SK-N-SH treated with all-trans-retinoic acid at 6 μM for 48 hours (cell line): ENCODE measurements around the gene GGTA1.
"Not testable (repeated sequence)": the region's sequence is repeated elsewhere in the genome, so short reads cannot be mapped to it uniquely, and the experiment has no call there.

Experiments used
- ATAC-seq: fragments of 200-7000 bp; cut with Tn5 transposase; 3 replicates; pipeline ENCODE4 v1.9.1; 2020; ENCODE audit warnings: mild to moderate bottlenecking, moderate library complexity
- ARNTL ChIP-seq: fragments of 450-650 bp; formaldehyde crosslinking; IDR thresholded peaks from 2 replicates; pipeline ENCODE4 v1.5.0; 2020; ENCODE audit warnings: low read depth, mild to moderate bottlenecking, moderate library complexity, borderline replicate concordance
- BACH2 ChIP-seq: fragments of 250-450 bp; sonication (Bioruptor Pico); IDR thresholded peaks from 2 replicates; pipeline ENCODE4 v1.9.0; 2021; ENCODE audit warnings: mild to moderate bottlenecking, borderline replicate concordance
- CSDC2 ChIP-seq: fragments of 250-450 bp; sonication (Bioruptor Pico); IDR thresholded peaks from 2 replicates; pipeline ENCODE4 v1.5.0; 2020; ENCODE audit warnings: mild to moderate bottlenecking, moderate library complexity
- ESRRG ChIP-seq: fragments of 250-450 bp; sonication (Bioruptor Pico); IDR thresholded peaks from 2 replicates; pipeline ENCODE4 v1.6.1; 2021; ENCODE audit warnings: mild to moderate bottlenecking
- GLIS3 ChIP-seq: fragments of 250-450 bp; sonication (Bioruptor Pico); IDR thresholded peaks from 2 replicates; pipeline ENCODE4 v1.5.0; 2020; ENCODE audit warnings: mild to moderate bottlenecking, moderate library complexity
- ISL1 ChIP-seq: fragments of 250-450 bp; sonication (Bioruptor Pico); IDR thresholded peaks from 2 replicates; pipeline ENCODE4 v2.1.2; 2022; ENCODE audit warnings: mild to moderate bottlenecking, moderate library complexity
- OSR1 ChIP-seq: fragments of 250-450 bp; sonication (Bioruptor Pico); IDR thresholded peaks from 2 replicates; pipeline ENCODE4 v1.8.0; 2022; ENCODE audit warnings: moderate library complexity, mild to moderate bottlenecking, inconsistent platforms
- PPARA ChIP-seq: fragments of 250-450 bp; sonication (Bioruptor Pico); IDR thresholded peaks from 2 replicates; pipeline ENCODE4 v1.5.0; 2020; ENCODE audit warnings: mild to moderate bottlenecking, borderline replicate concordance
- RARB ChIP-seq: fragments of 250-450 bp; sonication (Bioruptor Pico); IDR thresholded peaks from 2 replicates; pipeline ENCODE4 v1.8.0; 2021; ENCODE audit warnings: mild to moderate bottlenecking, moderate library complexity
- SNAI2 ChIP-seq: fragments of 250-450 bp; sonication (Bioruptor Pico); IDR thresholded peaks from 2 replicates; pipeline ENCODE4 v1.5.0; 2020; ENCODE audit warnings: mild to moderate bottlenecking, moderate library complexity
- TCF4 ChIP-seq: fragments of 250-450 bp; sonication (Bioruptor Pico); IDR thresholded peaks from 2 replicates; pipeline ENCODE4 v1.8.0; 2021; ENCODE audit warnings: mild to moderate bottlenecking, moderate library complexity, borderline replicate concordance
- TOX ChIP-seq: fragments of 250-450 bp; sonication (Bioruptor Pico); IDR thresholded peaks from 2 replicates; pipeline ENCODE4 v1.8.0; 2021; ENCODE audit warnings: mild to moderate bottlenecking, moderate library complexity, borderline replicate concordance
- ZC3H10 ChIP-seq: fragments of 250-450 bp; sonication (Bioruptor Pico); IDR thresholded peaks from 2 replicates; pipeline ENCODE4 v1.5.1; 2021; ENCODE audit warnings: mild to moderate bottlenecking, moderate library complexity
- ZFP3 ChIP-seq: fragments of 250-450 bp; sonication (Bioruptor Pico); IDR thresholded peaks from 2 replicates; pipeline ENCODE4 v1.5.0; 2020; ENCODE audit warnings: mild to moderate bottlenecking, moderate library complexity
- ZFP30 ChIP-seq: fragments of 450-650 bp; formaldehyde crosslinking; IDR thresholded peaks from 2 replicates; pipeline ENCODE4 v1.5.0; 2022; ENCODE audit warnings: mild to moderate bottlenecking, moderate library complexity
- ZNF565 ChIP-seq: fragments of 450-650 bp; formaldehyde crosslinking; conservative IDR thresholded peaks from 2 replicates; pipeline ENCODE4 v1.5.0; 2020; ENCODE audit warnings: low read depth, mild to moderate bottlenecking, moderate library complexity
- ZNF70 ChIP-seq: fragments of 450-650 bp; formaldehyde crosslinking; IDR thresholded peaks from 2 replicates; pipeline ENCODE4 v1.5.0; 2020; ENCODE audit warnings: mild to moderate bottlenecking, moderate library complexity
- ZNF8 ChIP-seq: fragments of 450-650 bp; formaldehyde crosslinking; IDR thresholded peaks from 2 replicates; pipeline ENCODE4 v1.5.0; 2020; ENCODE audit warnings: mild to moderate bottlenecking, moderate library complexity
- TF ChIP-seq, protein P1 (sequence below): fragments of 250-450 bp; sonication (Bioruptor Pico); IDR thresholded peaks from 2 replicates; pipeline ENCODE4 v1.8.0; 2021; ENCODE audit warnings: low read depth, mild to moderate bottlenecking, moderate library complexity, borderline replicate concordance
- TF ChIP-seq, protein P2 (sequence below): fragments of 250-450 bp; sonication (Bioruptor Pico); IDR thresholded peaks from 2 replicates; pipeline ENCODE4 v1.5.1; 2021; ENCODE audit warnings: mild to moderate bottlenecking, moderate library complexity
- TF ChIP-seq, protein P3 (sequence below): fragments of 250-450 bp; sonication (Bioruptor Pico); IDR thresholded peaks from 2 replicates; pipeline ENCODE4 v1.5.1; 2020; ENCODE audit warnings: low read depth, mild to moderate bottlenecking, moderate library complexity
- TF ChIP-seq, protein P4 (sequence below): fragments of 250-450 bp; sonication (Bioruptor Pico); IDR thresholded peaks from 2 replicates; pipeline ENCODE4 v1.8.0; 2020; ENCODE audit warnings: mild to moderate bottlenecking, moderate library complexity, borderline replicate concordance

The GGTA1 gene

DNA sequence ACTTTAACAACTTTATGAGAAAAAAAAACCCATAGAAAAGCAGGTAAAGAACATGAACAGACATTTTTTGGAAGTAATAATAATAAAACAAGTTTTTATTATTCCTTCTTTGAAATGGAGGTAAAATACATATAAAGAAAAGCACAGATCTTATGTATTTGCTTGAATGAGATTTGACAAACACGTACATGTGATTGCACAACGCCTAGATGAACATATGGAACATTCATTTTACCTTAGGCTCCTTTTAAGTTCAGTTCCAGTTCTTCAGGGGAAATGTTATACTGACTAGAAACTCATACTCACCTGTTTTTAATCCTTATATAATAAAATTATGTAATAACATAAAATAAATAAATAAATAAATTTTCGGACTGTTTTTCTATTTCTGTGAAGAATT lies 61.8 kb downstream of the GGTA1 start:
- ATAC-seq = no peak
- TF ChIP-seq, protein P1, sequence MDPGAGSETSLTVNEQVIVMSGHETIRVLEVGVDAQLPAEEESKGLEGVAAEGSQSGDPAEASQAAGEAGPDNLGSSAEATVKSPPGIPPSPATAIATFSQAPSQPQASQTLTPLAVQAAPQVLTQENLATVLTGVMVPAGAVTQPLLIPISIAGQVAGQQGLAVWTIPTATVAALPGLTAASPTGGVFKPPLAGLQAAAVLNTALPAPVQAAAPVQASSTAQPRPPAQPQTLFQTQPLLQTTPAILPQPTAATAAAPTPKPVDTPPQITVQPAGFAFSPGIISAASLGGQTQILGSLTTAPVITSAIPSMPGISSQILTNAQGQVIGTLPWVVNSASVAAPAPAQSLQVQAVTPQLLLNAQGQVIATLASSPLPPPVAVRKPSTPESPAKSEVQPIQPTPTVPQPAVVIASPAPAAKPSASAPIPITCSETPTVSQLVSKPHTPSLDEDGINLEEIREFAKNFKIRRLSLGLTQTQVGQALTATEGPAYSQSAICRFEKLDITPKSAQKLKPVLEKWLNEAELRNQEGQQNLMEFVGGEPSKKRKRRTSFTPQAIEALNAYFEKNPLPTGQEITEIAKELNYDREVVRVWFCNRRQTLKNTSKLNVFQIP (CRISPR knock-in tag) = no peak
- TF ChIP-seq TOX (CRISPR knock-in tag) (no peak), ZNF565 (no peak), BACH2 (no peak), GLIS3 (CRISPR knock-in tag) (no peak), ZNF70 (CRISPR knock-in tag) (no peak), RARB (CRISPR knock-in tag) (no peak), TCF4 (CRISPR knock-in tag) (no peak), ZC3H10 (CRISPR knock-in tag) (no peak), ZNF8 (no peak), ESRRG (no peak), SNAI2 (CRISPR knock-in tag) (no peak), ZFP30 (CRISPR knock-in tag) (no peak), ZFP3 (CRISPR knock-in tag) (no peak), OSR1 (CRISPR knock-in tag) (no peak), ISL1 (CRISPR knock-in tag) (no peak), ARNTL (CRISPR knock-in tag) (no peak)
- TF ChIP-seq, protein P2, sequence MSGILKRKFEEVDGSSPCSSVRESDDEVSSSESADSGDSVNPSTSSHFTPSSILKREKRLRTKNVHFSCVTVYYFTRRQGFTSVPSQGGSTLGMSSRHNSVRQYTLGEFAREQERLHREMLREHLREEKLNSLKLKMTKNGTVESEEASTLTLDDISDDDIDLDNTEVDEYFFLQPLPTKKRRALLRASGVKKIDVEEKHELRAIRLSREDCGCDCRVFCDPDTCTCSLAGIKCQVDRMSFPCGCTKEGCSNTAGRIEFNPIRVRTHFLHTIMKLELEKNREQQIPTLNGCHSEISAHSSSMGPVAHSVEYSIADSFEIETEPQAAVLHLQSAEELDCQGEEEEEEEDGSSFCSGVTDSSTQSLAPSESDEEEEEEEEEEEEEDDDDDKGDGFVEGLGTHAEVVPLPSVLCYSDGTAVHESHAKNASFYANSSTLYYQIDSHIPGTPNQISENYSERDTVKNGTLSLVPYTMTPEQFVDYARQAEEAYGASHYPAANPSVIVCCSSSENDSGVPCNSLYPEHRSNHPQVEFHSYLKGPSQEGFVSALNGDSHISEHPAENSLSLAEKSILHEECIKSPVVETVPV (CRISPR knock-in tag) = no peak
- TF ChIP-seq, protein P3, sequence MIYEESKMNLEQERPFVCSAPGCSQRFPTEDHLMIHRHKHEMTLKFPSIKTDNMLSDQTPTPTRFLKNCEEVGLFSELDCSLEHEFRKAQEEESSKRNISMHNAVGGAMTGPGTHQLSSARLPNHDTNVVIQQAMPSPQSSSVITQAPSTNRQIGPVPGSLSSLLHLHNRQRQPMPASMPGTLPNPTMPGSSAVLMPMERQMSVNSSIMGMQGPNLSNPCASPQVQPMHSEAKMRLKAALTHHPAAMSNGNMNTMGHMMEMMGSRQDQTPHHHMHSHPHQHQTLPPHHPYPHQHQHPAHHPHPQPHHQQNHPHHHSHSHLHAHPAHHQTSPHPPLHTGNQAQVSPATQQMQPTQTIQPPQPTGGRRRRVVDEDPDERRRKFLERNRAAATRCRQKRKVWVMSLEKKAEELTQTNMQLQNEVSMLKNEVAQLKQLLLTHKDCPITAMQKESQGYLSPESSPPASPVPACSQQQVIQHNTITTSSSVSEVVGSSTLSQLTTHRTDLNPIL (CRISPR knock-in tag) = no peak
- TF ChIP-seq, protein P4, sequence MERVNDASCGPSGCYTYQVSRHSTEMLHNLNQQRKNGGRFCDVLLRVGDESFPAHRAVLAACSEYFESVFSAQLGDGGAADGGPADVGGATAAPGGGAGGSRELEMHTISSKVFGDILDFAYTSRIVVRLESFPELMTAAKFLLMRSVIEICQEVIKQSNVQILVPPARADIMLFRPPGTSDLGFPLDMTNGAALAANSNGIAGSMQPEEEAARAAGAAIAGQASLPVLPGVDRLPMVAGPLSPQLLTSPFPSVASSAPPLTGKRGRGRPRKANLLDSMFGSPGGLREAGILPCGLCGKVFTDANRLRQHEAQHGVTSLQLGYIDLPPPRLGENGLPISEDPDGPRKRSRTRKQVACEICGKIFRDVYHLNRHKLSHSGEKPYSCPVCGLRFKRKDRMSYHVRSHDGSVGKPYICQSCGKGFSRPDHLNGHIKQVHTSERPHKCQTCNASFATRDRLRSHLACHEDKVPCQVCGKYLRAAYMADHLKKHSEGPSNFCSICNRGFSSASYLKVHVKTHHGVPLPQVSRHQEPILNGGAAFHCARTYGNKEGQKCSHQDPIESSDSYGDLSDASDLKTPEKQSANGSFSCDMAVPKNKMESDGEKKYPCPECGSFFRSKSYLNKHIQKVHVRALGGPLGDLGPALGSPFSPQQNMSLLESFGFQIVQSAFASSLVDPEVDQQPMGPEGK (CRISPR knock-in tag) = no peak
- TF ChIP-seq, all 23 proteins: peak for 0

DNA sequence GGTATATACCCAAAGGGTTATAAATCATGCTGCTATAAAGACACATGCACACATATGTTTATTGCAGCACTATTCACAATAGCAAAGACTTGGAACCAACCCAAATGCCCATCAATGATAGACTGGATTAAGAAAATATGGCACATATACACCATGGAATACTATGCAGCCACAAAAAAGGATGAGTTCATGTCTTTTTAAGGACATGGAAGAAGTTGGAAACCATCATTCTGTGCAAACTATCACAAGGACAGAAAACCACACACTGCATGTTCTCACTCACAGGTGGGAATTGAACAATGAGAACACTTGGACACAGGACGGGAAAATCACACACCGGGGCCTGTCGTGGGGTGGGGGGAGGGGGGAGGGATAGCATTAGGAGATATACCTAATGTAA lies 62.6 kb downstream of the GGTA1 start:
- ATAC-seq = not testable (repeated sequence)

DNA sequence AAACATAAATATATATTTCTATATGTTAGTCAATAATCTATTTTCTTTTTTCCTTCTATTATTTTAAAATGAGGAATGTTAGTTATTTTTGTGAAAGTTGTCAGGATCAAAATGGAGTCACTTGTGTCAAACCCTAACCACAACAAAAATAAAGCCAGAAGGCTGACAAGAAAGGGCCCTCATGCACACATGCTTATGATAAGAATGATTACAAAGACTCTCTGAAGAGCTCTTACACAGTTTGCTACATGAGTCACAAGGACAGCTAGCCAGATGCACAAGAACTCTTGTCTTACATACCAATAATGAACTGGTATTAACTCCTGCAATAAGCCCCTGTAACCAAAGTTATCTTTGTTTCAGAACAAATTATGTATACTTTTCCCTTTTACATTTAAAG lies 64.7 kb downstream of the GGTA1 start:
- no peak for ATAC-seq
- TF ChIP-seq SNAI2 (CRISPR knock-in tag) (no peak), ZNF70 (CRISPR knock-in tag) (no peak), CSDC2 (no peak), ZFP30 (CRISPR knock-in tag) (no peak), RARB (CRISPR knock-in tag) (no peak), OSR1 (CRISPR knock-in tag) (no peak), ZNF8 (no peak), ISL1 (CRISPR knock-in tag) (no peak), ESRRG (no peak), PPARA (CRISPR knock-in tag) (no peak)
- TF ChIP-seq, protein P3 (CRISPR knock-in tag) = no peak
- TF ChIP-seq, protein P4 (CRISPR knock-in tag) = no peak
- TF ChIP-seq, protein P1 (CRISPR knock-in tag) = no peak
